Gastroesophageal sphincter (tissue), 4 donors: Measurements from ENCODE around the gene SETBP1. TPM values are rescaled to one million over a fixed set of nuclear protein-coding genes. Genes with fewer than 3 reads are reported as not detected.

ENCODE experiments used
- ATAC-seq: fragments of 150-250 bp; one replicate; pipeline ENCODE4 v1.9.1; 2016; ENCODE audit warnings: mild to moderate bottlenecking, moderate library complexity
- H3K27ac ChIP-seq, 4 donors: fragments of 200-600 bp; sonication (generic) in 3 of 4; 1 replicate in 3 of 4; 2 replicates in 1 of 4; pipeline ENCODE4 v1.5.1; 2016 to 2019
- H3K27me3 ChIP-seq: fragments of 200-600 bp; sonication (generic); one replicate; pipeline ENCODE4 v1.5.1; 2019
- H3K36me3 ChIP-seq, 2 donors: fragments of 200-600 bp; sonication (generic); one replicate each; pipeline ENCODE4 v1.5.1; 2019; ENCODE audit warnings: control low read depth in 1 of 2
- H3K4me1 ChIP-seq, 3 donors: fragments of 200-600 bp; sonication (generic); 1 replicate in 2 of 3; 2 replicates in 1 of 3; pipeline ENCODE4 v1.5.1; 2016 to 2019; ENCODE audit warnings: control low read depth in 2 of 3
- H3K4me3 ChIP-seq, 2 donors: fragments of 200-600 bp; sonication (generic); one replicate each; pipeline ENCODE4 v1.5.1; 2019; ENCODE audit warnings: mild to moderate bottlenecking in 1 of 2, moderate library complexity in 1 of 2
- H3K9me3 ChIP-seq, 3 donors: fragments of 200-600 bp; sonication (generic); one replicate each; pipeline ENCODE4 v1.5.1; 2017 to 2019; ENCODE audit warnings: control low read depth in 2 of 3
- EP300 ChIP-seq: sonication (generic); formaldehyde crosslinking; IDR thresholded peaks from one replicate; pipeline ENCODE4 v1.6.1; 2017; ENCODE audit warnings: antibody characterized with exemption, mild to moderate bottlenecking
- POLR2A ChIP-seq, 2 donors: fragments of 450-650 bp; IDR thresholded peaks; one replicate each; pipeline ENCODE4 v1.6.1; 2017; ENCODE audit warnings: antibody characterized with exemption in 2 of 2, mild to moderate bottlenecking in 2 of 2, moderate library complexity in 1 of 2
- POLR2AphosphoS5 ChIP-seq: sonication (generic); formaldehyde crosslinking; IDR thresholded peaks from one replicate; pipeline ENCODE4 v1.6.1; 2017; ENCODE audit warnings: antibody characterized with exemption
- WGBS, 2 donors: methylation state at CpG; one replicate each; pipeline ENCODE4 v1.1.5; 2018; ENCODE audit warnings: low coverage in 1 of 2; 5-methylcytosine and 5-hydroxymethylcytosine counted together
- total RNA-seq, 4 donors: library from RNA; depleted of rRNA; stranded (reverse); fragments of >200 nt; gene quantifications; one replicate each; pipeline ENCODE4 v1.1.0, GENCODE V29; 2016
- TF ChIP-seq, protein P1 (sequence below), 4 experiments: fragments of 200-600 bp in 2 of 4; fragments of 450-650 bp in 2 of 4; sonication (generic) in 1 of 4; IDR thresholded peaks; one replicate each; pipeline ENCODE4 v1.5.1; 2017 to 2019; ENCODE audit warnings: antibody characterized with exemption in 4 of 4, mild to moderate bottlenecking in 2 of 4, moderate library complexity in 2 of 4

Gene SETBP1
- total RNA-seq, 4 donors from 2014 or later, result 42.5 to 87.6 (median 67.8) TPM

DNA sequence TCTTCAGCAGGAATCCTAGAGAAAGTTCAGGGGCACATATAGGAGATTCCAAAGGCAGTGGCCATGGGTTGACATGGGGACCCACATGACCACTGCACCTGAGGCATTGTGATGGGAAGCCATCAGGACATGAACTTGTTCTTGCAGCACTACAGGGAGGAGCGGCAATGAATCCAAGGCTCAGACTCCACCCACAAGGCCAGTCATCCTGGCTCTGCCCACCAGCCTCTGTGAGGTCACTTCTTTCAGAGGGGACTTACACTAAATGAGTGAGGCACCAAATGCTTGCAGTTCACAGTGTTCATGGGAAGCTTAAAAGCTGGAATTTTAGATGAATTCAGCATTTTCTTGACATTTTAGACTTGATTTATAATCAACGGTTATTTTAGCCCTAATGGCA is 254.2 kb downstream of the SETBP1 start:
- H3K4me3 ChIP-seq, result no peak overlapping the region
- no peak for ATAC-seq
- TF ChIP-seq POLR2AphosphoS5 (no peak), POLR2A (IDR thresholded peaks at IDR 0.05) (no peak), EP300 (no peak)
- TF ChIP-seq, protein P1, sequence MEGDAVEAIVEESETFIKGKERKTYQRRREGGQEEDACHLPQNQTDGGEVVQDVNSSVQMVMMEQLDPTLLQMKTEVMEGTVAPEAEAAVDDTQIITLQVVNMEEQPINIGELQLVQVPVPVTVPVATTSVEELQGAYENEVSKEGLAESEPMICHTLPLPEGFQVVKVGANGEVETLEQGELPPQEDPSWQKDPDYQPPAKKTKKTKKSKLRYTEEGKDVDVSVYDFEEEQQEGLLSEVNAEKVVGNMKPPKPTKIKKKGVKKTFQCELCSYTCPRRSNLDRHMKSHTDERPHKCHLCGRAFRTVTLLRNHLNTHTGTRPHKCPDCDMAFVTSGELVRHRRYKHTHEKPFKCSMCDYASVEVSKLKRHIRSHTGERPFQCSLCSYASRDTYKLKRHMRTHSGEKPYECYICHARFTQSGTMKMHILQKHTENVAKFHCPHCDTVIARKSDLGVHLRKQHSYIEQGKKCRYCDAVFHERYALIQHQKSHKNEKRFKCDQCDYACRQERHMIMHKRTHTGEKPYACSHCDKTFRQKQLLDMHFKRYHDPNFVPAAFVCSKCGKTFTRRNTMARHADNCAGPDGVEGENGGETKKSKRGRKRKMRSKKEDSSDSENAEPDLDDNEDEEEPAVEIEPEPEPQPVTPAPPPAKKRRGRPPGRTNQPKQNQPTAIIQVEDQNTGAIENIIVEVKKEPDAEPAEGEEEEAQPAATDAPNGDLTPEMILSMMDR (IDR thresholded peaks at IDR 0.05), result no peak
- peaks cover 0 to 26% (median 0%) of the 10 kb centered on the region in 3 donors for H3K9me3 ChIP-seq
- no peak overlapping the region for H3K27ac ChIP-seq
- 83 to 88% methylated on average over 1 to 2 of the region's 2 CpGs for WGBS, 2 donors
- H3K27me3 ChIP-seq, result no peaks in the 10 kb centered on the region
- H3K36me3 ChIP-seq, result peaks cover 0 to 5% of the 10 kb centered on the region in 2 donors
- peaks cover 0 to 27% (median 0%) of the 10 kb centered on the region in 3 donors for H3K4me1 ChIP-seq

DNA sequence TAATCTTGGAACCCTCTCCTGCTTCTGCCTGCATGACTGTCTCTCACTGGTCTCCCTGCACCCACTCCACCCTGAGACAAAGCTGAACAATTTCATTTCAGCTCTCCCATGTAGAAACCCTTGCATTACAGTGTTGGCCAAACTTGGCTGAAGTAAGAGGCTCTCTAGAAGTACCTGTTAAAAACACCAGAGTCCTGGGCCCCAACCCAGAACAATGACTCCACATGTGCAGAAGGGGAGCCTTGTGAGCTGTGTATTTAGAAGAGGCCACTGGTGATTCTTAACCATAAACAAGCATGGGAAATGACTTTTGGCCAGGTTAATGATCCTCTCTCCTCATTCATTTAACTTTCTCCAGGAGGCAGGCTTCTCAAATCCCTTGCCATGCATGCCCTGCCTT is 254.8 kb downstream of the SETBP1 start:
- Histone ChIP-seq H3K4me3 (no peak overlapping the region), H3K36me3 (peaks cover 0 to 5% of the 10 kb centered on the region in 2 donors), H3K9me3 (peaks cover 0 to 26% (median 0%) of the 10 kb centered on the region in 3 donors), H3K4me1 (peaks cover 0 to 27% (median 0%) of the 10 kb centered on the region in 3 donors), H3K27ac (no peak overlapping the region), H3K27me3 (no peaks in the 10 kb centered on the region)
- ATAC-seq, result no peak
- TF ChIP-seq EP300 (no peak), POLR2AphosphoS5 (no peak)

DNA sequence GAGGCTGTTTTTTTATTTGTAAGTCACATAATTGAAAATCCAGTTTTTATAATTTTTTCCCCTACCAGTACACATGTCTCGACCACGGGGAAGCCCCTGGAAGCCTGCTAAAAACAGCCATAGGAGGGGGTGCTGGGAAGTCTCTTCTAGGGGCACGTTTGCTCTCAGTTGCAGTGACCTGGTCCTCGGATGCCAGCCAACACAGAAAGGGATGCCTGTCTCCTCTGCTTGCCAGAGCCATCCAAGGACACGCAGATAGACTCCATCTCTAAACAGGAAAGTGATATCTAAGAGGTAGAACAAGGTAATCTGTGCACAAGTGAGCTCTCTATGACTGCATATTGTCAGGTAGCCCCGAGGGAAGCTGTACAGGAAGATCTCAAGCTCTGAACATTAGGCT is 255.8 kb downstream of the SETBP1 start:
- H3K27ac ChIP-seq, result no peak overlapping the region
- peaks cover 0 to 5% of the 10 kb centered on the region in 2 donors for H3K36me3 ChIP-seq
- no peaks in the 10 kb centered on the region for H3K27me3 ChIP-seq
- TF ChIP-seq, protein P1 (IDR thresholded peaks at IDR 0.05), result no peak
- no peak for TF ChIP-seq POLR2AphosphoS5
- no peak for TF ChIP-seq POLR2A (IDR thresholded peaks at IDR 0.05)
- TF ChIP-seq EP300, result no peak
- H3K4me1 ChIP-seq, result peaks cover 0 to 27% (median 0%) of the 10 kb centered on the region in 3 donors
- no peak for ATAC-seq
- peaks cover 0 to 24% (median 0%) of the 10 kb centered on the region in 3 donors for H3K9me3 ChIP-seq
- WGBS, 2 donors, result 58% methylated on average over 2 of the region's 6 CpGs; no CpG with 5 or more reads in 1 of the 2 donors
- no peak overlapping the region for H3K4me3 ChIP-seq

DNA sequence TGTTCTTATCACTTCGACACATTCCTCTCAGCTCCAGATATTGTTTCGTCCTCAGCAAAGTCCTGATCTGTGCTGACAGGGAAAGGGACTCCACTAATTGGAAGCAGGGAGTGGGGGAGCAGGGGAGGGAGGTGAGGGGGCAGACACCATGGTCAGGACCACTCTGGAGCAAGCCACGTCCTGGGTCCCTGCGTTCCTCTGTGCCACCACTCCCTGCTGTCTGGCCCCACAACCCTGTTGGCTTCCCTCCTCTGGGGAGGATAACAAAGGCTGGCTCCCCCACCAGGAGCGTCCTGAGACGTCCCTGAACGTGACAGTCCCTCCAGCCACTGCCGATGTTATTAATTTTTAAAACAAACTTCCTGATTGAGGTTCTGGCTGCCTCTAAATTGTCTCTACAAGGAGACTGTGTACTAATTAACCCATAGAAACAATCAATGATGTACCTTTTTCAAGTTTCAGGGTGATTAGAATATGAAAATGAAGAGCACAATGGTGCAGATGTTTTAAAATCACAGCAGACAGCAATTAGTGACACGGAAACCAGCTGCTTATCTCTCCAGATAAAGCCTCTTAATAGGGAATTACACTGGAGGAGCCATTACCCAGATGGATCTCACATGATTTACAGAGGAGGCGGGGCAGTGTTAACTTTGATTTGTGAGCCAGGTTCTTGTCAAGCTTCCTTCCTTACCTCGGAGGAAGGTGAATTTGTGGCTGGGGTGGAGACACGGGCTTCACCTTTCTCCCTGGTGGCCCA is 257.5 kb downstream of the SETBP1 start:
- Histone ChIP-seq H3K4me3 (no peak overlapping the region), H3K4me1 (peaks cover 0 to 36% (median 4%) of the 10 kb centered on the region in 3 donors), H3K36me3 (peaks cover 0 to 5% of the 10 kb centered on the region in 2 donors), H3K27me3 (no peaks in the 10 kb centered on the region), H3K9me3 (peaks cover 0 to 8% (median 0%) of the 10 kb centered on the region in 3 donors), H3K27ac (no peak overlapping the region)
- WGBS, 2 donors, result 50 to 74% methylated on average over 9 to 10 of the region's 12 CpGs
- TF ChIP-seq EP300, result no peak
- TF ChIP-seq POLR2A (IDR thresholded peaks at IDR 0.05), result no peak
- TF ChIP-seq POLR2AphosphoS5, result no peak
- TF ChIP-seq, protein P1 (IDR thresholded peaks at IDR 0.05), result no peak
- no peak for ATAC-seq

DNA sequence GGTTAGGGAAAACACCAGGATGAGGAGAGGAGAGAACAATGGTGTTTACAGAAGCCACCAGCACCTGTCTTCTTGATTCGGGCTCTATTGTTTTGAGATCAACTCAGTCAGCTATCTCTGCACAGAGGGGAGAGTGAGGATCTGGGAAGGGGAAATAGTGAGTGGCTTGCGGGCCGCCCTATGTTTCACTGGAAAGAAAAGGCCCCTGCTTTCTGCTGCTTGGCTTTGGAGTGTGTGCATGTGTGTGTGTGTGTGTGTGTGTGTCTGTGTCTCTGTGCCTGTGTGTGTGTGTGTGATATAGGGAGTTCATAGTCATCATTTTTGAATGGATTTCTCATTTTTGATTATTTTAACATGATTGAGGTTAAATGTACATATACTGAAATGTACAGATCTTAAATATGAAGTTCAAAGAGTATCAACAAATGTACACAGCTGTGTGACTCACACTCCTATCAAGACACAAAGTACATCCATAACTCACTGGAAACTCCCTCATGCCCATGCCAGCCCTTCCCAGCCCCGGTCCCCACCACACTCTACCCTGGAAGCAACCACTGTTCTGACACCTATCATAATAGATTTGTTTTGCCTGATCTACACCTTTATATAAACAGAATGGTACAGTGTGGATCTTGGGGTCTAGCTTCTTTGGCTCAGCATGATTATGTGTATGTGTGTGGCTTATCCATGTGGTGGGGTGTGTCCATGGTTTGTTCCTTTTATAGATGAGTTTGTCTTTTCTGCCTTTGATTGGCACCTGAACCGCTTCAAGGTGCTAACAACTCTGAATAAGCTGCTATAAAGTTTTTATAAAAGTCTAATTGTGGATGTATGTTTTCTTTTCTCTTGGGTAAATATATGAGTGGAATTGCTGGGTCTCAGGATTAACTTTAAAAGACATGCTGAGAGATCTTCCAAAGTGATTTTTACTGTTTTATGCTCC is 258.3 kb downstream of the SETBP1 start:
- no peaks in the 10 kb centered on the region for H3K36me3 ChIP-seq
- H3K9me3 ChIP-seq, result no peaks in the 10 kb centered on the region
- H3K4me1 ChIP-seq, result peaks cover under 1 to 44% (median 8%) of the 10 kb centered on the region in 3 donors
- no peak for ATAC-seq
- no peaks in the 10 kb centered on the region for H3K27me3 ChIP-seq
- no peak overlapping the region for H3K4me3 ChIP-seq
- H3K27ac ChIP-seq, result no peak overlapping the region
- TF ChIP-seq POLR2AphosphoS5 (no peak), EP300 (no peak), POLR2A (IDR thresholded peaks at IDR 0.05) (no peak)
- TF ChIP-seq, protein P1 (IDR thresholded peaks at IDR 0.05), result no peak
- WGBS, 2 donors, result 51 to 64% methylated on average over 3 of the region's 5 CpGs
